Measurements from ENCODE around the gene ARHGEF7.

GRCh38 chr13:111122631-111123030 lies 7.5 kb downstream of the ARHGEF7 start:
- TF ChIP-seq CTCF (IDR thresholded peaks at IDR 0.05) (no peak), POLR2A (IDR thresholded peaks at IDR 0.05) (no peak)

All from stomach (tissue), 4 donors.